Epithelial cell of esophagus (primary cell): Measurements from ENCODE around the gene STAM2.
"Not testable (repeated sequence)": the region's sequence is repeated elsewhere in the genome, so short reads cannot be mapped to it uniquely, and the experiment has no call there.

Source experiments
- DNase-seq: peaks from one replicate; pipeline ENCODE4 v3.0.0; 2010; ENCODE audit warnings: low read depth
- H3K4me3 ChIP-seq: 2 replicates; pipeline ENCODE4 v1.5.1; 2011; ENCODE audit warnings: mild to moderate bottlenecking, low read length, control low read depth
- TF ChIP-seq, protein P1 (sequence below): IDR thresholded peaks from 2 replicates; pipeline ENCODE4 v1.5.1; 2011; ENCODE audit warnings: low read depth, mild to moderate bottlenecking, low read length, control low read depth, inconsistent platforms; ENCODE audit not compliant: insufficient read depth; ENCODE audit errors: missing control alignments

Gene STAM2

GRCh38 chr2:152200565-152201465 is 25.3 kb upstream of the STAM2 start:
- TF ChIP-seq, protein P1, sequence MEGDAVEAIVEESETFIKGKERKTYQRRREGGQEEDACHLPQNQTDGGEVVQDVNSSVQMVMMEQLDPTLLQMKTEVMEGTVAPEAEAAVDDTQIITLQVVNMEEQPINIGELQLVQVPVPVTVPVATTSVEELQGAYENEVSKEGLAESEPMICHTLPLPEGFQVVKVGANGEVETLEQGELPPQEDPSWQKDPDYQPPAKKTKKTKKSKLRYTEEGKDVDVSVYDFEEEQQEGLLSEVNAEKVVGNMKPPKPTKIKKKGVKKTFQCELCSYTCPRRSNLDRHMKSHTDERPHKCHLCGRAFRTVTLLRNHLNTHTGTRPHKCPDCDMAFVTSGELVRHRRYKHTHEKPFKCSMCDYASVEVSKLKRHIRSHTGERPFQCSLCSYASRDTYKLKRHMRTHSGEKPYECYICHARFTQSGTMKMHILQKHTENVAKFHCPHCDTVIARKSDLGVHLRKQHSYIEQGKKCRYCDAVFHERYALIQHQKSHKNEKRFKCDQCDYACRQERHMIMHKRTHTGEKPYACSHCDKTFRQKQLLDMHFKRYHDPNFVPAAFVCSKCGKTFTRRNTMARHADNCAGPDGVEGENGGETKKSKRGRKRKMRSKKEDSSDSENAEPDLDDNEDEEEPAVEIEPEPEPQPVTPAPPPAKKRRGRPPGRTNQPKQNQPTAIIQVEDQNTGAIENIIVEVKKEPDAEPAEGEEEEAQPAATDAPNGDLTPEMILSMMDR: no peak
- no peak overlapping the region for H3K4me3 ChIP-seq
- peak; percentile 100 for DNase-seq

DNA sequence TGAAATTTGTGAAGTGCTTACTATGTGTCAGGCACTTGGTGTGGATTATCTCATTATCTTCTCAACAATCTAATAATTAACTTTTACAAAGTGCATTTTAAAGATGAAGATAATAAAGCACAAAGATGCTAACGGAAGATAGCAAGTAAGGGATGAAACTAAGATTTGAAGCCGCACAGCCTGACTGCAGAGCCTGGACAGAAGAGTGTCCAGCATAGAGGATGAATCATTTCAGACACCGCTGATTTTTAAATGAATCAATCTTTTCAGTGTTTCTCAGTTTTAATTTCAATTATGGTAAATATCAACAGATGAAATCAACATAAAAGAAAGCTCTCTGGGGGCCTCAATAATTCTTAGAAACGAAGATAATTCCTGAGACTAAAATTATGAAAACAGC is 24.5 kb upstream of the STAM2 start:
- no peak overlapping the region for H3K4me3 ChIP-seq
- no peak for DNase-seq
- TF ChIP-seq, protein P1: no peak

GRCh38 chr2:152198499-152198898 is 22.9 kb upstream of the STAM2 start:
- no peak overlapping the region for H3K4me3 ChIP-seq
- TF ChIP-seq, protein P1: no peak

DNA sequence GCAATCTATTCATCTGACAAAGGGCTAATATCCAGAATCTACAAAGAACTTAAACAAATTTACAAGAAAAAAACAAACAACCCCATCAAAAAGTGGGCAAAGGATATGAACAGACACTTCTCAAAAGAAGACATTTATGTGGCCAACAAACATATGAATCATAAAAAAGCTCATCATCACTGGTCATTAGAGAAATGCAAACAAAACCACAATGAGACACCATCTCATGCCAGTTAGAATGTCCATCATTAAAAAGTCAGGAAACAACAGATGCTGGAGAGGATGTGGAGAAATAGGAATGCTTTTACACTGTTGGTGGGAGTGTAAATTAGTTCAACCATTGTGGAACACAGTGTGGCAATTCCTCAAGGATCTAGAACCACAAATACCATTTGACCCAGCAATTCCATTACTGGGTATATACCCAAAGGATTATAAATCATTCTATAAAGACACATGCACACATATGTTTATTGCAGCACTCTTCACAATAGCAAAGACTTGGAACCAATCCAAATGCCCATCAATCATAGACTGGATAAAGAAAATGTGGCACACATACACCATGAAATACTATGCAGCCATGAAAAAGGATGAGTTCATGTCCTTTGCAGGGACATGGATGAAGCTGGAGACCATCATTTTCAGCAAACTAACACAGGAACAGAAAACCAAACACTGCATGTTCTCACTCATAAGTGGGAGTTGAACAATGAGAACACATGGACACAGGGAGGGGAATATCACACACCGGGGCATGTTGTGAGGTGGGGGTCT is 22.1 kb upstream of the STAM2 start:
- not testable (repeated sequence) for H3K4me3 ChIP-seq, DNase-seq

More at GRCh38 chr2:152198499-152198898, 22.9 kb upstream of the STAM2 start:
- DNase-seq: no peak

DNA sequence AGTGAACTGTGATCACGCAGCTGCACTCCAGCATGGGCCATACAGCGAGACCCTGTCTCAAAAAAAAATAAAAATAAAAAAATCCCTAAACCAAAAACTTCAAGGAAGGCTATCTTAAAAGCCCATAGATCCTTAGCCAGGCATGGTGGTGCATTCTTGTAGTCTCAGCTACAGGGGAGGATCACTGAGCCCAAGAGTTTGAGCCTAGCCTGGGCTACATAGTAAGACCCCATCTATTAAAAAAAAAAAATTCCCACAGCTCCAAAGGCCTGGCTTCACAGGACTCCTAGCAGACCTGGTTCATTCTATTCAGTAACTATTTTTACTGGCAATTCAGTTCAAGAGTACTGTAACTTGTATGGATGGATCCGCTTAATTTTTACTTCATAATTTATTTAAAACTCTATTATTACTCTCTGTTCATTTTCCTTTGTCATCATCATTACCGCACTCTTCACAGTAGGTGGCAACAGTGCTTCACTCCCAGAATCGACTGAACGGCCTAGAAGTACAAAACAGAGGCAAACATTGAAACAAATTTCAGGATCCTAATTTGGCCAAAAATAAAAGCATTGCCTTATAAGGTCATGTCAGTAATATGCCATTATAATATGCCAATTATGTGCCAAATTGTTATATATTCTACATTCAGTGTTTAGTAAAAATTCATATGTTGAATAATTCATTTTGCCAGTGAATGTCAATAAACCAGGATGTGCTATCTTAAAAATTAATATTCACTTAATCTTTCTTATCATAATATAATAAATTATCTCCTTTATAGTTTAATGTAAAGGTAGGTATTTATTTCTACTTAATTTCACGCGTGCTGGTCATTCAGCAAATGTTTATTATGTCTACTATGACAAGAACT is 14.3 kb upstream of the STAM2 start:
- TF ChIP-seq, protein P1: peak; percentile 99
- DNase-seq: peak; percentile 75
- no peak overlapping the region for H3K4me3 ChIP-seq

DNA sequence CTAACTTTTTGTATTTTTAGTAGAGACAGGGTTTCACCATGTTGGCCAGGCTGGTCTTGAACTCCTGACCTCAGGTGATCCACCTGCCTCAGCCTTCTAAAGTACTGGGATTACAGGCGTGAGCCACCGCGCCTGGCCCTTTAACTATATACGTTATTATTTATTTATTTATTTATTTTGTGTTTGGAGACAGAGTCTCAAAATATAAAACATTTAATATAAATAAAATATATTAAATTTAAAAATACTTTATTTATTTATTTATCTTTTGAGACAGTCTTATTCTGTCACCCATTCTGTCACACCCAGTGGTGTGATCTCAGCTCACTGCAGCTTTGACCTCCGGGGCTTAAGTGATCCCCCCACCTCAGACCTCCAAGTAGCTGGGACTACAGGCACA is 11.2 kb upstream of the STAM2 start:
- H3K4me3 ChIP-seq, DNase-seq: not testable (repeated sequence)

DNA sequence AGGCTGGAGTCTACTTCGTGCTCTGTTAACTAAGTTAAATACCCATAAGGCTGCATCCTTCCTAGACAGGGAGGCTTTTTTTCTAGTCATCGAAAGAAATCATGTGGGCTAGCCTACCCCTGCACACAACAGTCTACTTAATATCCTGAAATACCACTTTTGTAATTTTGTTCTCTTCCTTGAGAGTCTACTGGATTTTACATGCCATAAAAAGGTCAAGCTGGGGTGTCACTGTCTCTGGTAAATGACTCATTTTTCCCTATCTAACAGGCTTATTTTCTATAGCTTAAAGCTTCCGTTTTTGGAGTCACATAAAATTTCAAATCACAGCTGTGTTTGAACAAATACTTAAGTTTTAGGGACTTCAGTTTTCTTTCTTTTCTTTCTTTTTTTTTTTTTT is 10.7 kb upstream of the STAM2 start:
- TF ChIP-seq, protein P1: no peak
- DNase-seq: no peak

More for the DNA sequence above, 10.7 kb upstream of the STAM2 start:
- no peak overlapping the region for H3K4me3 ChIP-seq
